Measurements from ENCODE around the gene BPNT1. TPM values are rescaled to one million over a fixed set of nuclear protein-coding genes. Genes with fewer than 3 reads are reported as not detected.
A peak's percentile ranks its signal among the peaks of the same experiment; 100 is the strongest.

The BPNT1 gene
- total and polyA plus RNA-seq, 2 of the 8 experiments (the other 6 are each of a cell fraction or from before 2014, with no cell fraction given) = 13.2 to 16.3 TPM

DNA sequence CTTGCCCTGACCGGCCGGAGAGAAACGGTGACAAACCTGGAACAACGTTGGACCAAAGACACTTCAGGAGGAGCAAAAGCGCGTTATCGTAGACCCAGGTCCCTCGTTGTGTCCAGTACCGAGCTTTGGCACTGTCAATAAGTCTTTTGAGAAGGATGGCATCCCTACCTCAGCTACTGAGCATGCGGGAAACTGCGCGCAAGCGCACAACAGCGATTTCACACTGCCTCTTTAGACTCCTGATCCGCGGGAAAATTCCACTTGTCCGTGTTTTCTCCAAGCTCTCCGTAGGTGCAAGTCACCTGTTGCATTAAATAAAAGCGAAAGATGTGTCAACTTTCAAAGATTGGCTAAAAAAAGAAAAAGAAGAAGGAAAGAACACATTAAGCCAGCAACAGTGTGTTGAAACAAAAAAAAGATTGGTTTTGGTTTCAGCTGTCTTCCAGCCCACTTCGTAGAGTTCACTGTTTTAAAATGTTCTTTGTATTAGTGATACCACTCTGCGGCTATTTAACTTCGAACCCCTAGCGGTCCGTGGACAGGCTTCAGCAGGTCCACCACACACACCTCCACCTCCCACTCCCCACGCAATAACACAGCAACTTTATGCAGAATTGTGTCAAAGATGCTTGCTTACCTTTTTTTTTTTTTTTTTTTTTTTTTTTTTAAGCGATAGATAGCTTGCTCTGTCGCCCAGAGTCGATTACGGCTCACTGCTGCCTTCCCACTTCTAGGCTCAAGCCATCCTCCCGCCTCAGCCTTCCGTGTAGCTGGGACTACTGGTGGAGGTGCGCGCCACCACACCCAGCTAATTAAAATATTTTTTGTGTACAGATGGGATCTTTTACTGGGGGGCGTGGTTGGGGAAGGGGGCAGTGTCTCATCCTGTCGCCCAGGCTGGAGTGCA is at the start of gene BPNT1 (continued):
- TF ChIP-seq, protein P1, sequence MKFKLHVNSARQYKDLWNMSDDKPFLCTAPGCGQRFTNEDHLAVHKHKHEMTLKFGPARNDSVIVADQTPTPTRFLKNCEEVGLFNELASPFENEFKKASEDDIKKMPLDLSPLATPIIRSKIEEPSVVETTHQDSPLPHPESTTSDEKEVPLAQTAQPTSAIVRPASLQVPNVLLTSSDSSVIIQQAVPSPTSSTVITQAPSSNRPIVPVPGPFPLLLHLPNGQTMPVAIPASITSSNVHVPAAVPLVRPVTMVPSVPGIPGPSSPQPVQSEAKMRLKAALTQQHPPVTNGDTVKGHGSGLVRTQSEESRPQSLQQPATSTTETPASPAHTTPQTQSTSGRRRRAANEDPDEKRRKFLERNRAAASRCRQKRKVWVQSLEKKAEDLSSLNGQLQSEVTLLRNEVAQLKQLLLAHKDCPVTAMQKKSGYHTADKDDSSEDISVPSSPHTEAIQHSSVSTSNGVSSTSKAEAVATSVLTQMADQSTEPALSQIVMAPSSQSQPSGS (IDR thresholded peaks at IDR 0.05; ENCODE audit: low read length) = no peak
- TF ChIP-seq JUND (IDR thresholded peaks at IDR 0.05; ENCODE audit: low read length) (0 out of 2 replicates have a peak, but pooled peaks have one; percentile 49), RNF2 (IDR thresholded peaks at IDR 0.05; ENCODE audit: borderline replicate concordance, low read depth, low read length, missing control alignments, poor library complexity, severe bottlenecking) (no peak), TEAD4 (IDR thresholded peaks at IDR 0.05; ENCODE audit: low read depth, low read length) (peak; percentile 57; the same call in 1 of the 2 replicates), HDAC6 (IDR thresholded peaks at IDR 0.05; ENCODE audit: low read depth, low read length) (no peak), SIX5 (IDR thresholded peaks at IDR 0.05; ENCODE audit: low read depth, low read length) (no peak), TBP (IDR thresholded peaks at IDR 0.05; ENCODE audit: low read depth, low read length) (peak; percentile 60; the same call in 1 of the 2 replicates), CHD1 (IDR thresholded peaks at IDR 0.05; ENCODE audit: low read depth, low read length) (no peak), PHF8 (conservative IDR thresholded peaks at IDR 0.05; ENCODE audit: low read depth, low read length) (0 out of 2 replicates have a peak, but pooled peaks have one; percentile 20), GABPA (IDR thresholded peaks at IDR 0.05; ENCODE audit: borderline replicate concordance, insufficient read depth, low read length) (no peak), MAFK (IDR thresholded peaks at IDR 0.05; ENCODE audit: low read depth, low read length) (no peak), RAD21 (IDR thresholded peaks at IDR 0.05 in 1 of 2, conservative IDR thresholded peaks at IDR 0.05 in 1 of 2; ENCODE audit: low read depth in 2 of 2, low read length in 2 of 2) (no peak), CBX5 (IDR thresholded peaks at IDR 0.05; ENCODE audit: low read depth, low read length) (no peak), SP4 (IDR thresholded peaks at IDR 0.05; ENCODE audit: low read length) (0 out of 2 replicates have a peak, but pooled peaks have one; percentile 60), RXRA (IDR thresholded peaks at IDR 0.05; ENCODE audit: insufficient read depth, low read depth, low read length) (no peak), GTF2F1 (IDR thresholded peaks at IDR 0.05; ENCODE audit: borderline replicate concordance, low read depth, low read length) (no peak), SAP30 (IDR thresholded peaks at IDR 0.05; ENCODE audit: insufficient read depth, insufficient replicate concordance, low read length) (peak; percentile 47), KDM5A (IDR thresholded peaks at IDR 0.05; ENCODE audit: low read length) (no peak), BACH1 (IDR thresholded peaks at IDR 0.05; ENCODE audit: low read length) (no peak), KDM1A (IDR thresholded peaks at IDR 0.05; ENCODE audit: borderline replicate concordance, low read length) (no peak), POU5F1 (IDR thresholded peaks at IDR 0.05; ENCODE audit: low read depth, low read length) (no peak), SP1 (IDR thresholded peaks at IDR 0.05; ENCODE audit: low read depth, low read length) (peak; percentile 99)
